ENCODE results near the gene ZBTB20. TPM values are rescaled to one million over a fixed set of nuclear protein-coding genes. Genes with fewer than 3 reads are reported as not detected.

Gene ZBTB20
- polyA plus RNA-seq, 3 donors: 1.3 to 3.2 (median 2.0) TPM

- Mint-ChIP-seq H3K27me3 (ENCODE audit: low read depth in 3 of 3) (no peaks in the 10 kb centered on the region), H3K4me1 (peaks cover 2% of the 10 kb centered on the region), H3K27ac (peak overlapping the region in 1 of 7 donors; percentile 12), H3K36me3 (no peaks in the 10 kb centered on the region), H3K9me3 (peaks cover 0 to 4% (median 0%) of the 10 kb centered on the region in 7 donors), H3K4me3 (no peak overlapping the region)
- TF ChIP-seq, protein P1, sequence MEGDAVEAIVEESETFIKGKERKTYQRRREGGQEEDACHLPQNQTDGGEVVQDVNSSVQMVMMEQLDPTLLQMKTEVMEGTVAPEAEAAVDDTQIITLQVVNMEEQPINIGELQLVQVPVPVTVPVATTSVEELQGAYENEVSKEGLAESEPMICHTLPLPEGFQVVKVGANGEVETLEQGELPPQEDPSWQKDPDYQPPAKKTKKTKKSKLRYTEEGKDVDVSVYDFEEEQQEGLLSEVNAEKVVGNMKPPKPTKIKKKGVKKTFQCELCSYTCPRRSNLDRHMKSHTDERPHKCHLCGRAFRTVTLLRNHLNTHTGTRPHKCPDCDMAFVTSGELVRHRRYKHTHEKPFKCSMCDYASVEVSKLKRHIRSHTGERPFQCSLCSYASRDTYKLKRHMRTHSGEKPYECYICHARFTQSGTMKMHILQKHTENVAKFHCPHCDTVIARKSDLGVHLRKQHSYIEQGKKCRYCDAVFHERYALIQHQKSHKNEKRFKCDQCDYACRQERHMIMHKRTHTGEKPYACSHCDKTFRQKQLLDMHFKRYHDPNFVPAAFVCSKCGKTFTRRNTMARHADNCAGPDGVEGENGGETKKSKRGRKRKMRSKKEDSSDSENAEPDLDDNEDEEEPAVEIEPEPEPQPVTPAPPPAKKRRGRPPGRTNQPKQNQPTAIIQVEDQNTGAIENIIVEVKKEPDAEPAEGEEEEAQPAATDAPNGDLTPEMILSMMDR (IDR thresholded peaks at IDR 0.05): no peak
- no peaks in the 10 kb centered on the region for H4K20me1 ChIP-seq (ENCODE audit: insufficient read depth, low read length)
- no peak overlapping the region for H3K4me3 ChIP-seq (replicated peaks in 1 of 3; ENCODE audit: low read depth in 2 of 3, low read length in 3 of 3)
- no peaks in the 10 kb centered on the region for H3K79me2 ChIP-seq (ENCODE audit: insufficient read depth, low read length)
- no peak overlapping the region for H3K4me2 ChIP-seq (replicated peaks; ENCODE audit: extremely low read depth, low read length, poor library complexity, severe bottlenecking)
- no peaks in the 10 kb centered on the region for H3K36me3 ChIP-seq (replicated peaks in 1 of 2; ENCODE audit: control insufficient read depth in 1 of 2, insufficient read depth in 2 of 2, low read length in 2 of 2)
- H3K27me3 ChIP-seq (ENCODE audit: control insufficient read depth in 2 of 2, insufficient read depth in 2 of 2, low read length in 2 of 2): no peaks in the 10 kb centered on the region
- intact Hi-C loops (cut with micrococcal nuclease): no loop called here
- H3K4me1 ChIP-seq (ENCODE audit: control insufficient read depth in 1 of 2, insufficient read depth in 2 of 2, low read length in 2 of 2): no peaks in the 10 kb centered on the region
- DNase-seq: no peak
- no peak overlapping the region for H3K27ac ChIP-seq (ENCODE audit: low read depth in 1 of 2, low read length in 2 of 2)
- H2AFZ ChIP-seq (ENCODE audit: insufficient read depth, low read depth, low read length, poor library complexity, severe bottlenecking): no peak overlapping the region
- H3K9me3 ChIP-seq (replicated peaks in 1 of 2; ENCODE audit: control insufficient read depth in 1 of 2, insufficient read depth in 1 of 2, low read length in 2 of 2): no peaks in the 10 kb centered on the region
- no peak overlapping the region for H3K9ac ChIP-seq (ENCODE audit: insufficient read depth, low read length, poor library complexity, severe bottlenecking)
- no CpG with 5 or more reads among the region's 1 CpG for WGBS (ENCODE audit: insufficient coverage)
Measured at GRCh38 chr3:115120597-115120996, 26.5 kb downstream of the ZBTB20 start.

GRCh38 chr3:115113367-115113766 is 33.7 kb downstream of the ZBTB20 start:
- peak in 1 of 3 donors; percentile 15 for DNase-seq
- H3K4me3 ChIP-seq (replicated peaks in 1 of 3; ENCODE audit: low read depth in 2 of 3, low read length in 3 of 3): no peak overlapping the region
- H3K4me3 Mint-ChIP-seq: no peak overlapping the region
- no peaks in the 10 kb centered on the region for H3K27me3 ChIP-seq (ENCODE audit: control insufficient read depth in 2 of 2, insufficient read depth in 2 of 2, low read length in 2 of 2)
- H3K27ac ChIP-seq (ENCODE audit: low read depth in 1 of 2, low read length in 2 of 2): no peak overlapping the region
- intact Hi-C loops (cut with micrococcal nuclease): no loop called here
- no peaks in the 10 kb centered on the region for H3K79me2 ChIP-seq (ENCODE audit: insufficient read depth, low read length)
- no peaks in the 10 kb centered on the region for H3K27me3 Mint-ChIP-seq (ENCODE audit: low read depth in 3 of 3)
- no peak overlapping the region for H2AFZ ChIP-seq (ENCODE audit: insufficient read depth, low read depth, low read length, poor library complexity, severe bottlenecking)
- peaks cover 7% of the 10 kb centered on the region for H3K4me1 Mint-ChIP-seq
- no CpG with 5 or more reads among the region's 1 CpG for WGBS (ENCODE audit: insufficient coverage)
- no peaks in the 10 kb centered on the region for H3K9me3 Mint-ChIP-seq
- TF ChIP-seq, protein P1 (IDR thresholded peaks at IDR 0.05): no peak
- no peaks in the 10 kb centered on the region for H3K9me3 ChIP-seq (replicated peaks in 1 of 2; ENCODE audit: control insufficient read depth in 1 of 2, insufficient read depth in 1 of 2, low read length in 2 of 2)
- peaks cover 3% of the 10 kb centered on the region in 2 donors for H3K4me1 ChIP-seq (ENCODE audit: control insufficient read depth in 1 of 2, insufficient read depth in 2 of 2, low read length in 2 of 2)
- H3K27ac Mint-ChIP-seq: peak overlapping the region in 1 of 7 donors; percentile 58
- no peak overlapping the region for H3K4me2 ChIP-seq (replicated peaks; ENCODE audit: extremely low read depth, low read length, poor library complexity, severe bottlenecking)
- H3K36me3 Mint-ChIP-seq: peaks cover 0 to 4% of the 10 kb centered on the region in 2 donors
- H3K36me3 ChIP-seq (replicated peaks in 1 of 2; ENCODE audit: control insufficient read depth in 1 of 2, insufficient read depth in 2 of 2, low read length in 2 of 2): peaks cover 0 to under 1% of the 10 kb centered on the region in 2 donors
- no peak overlapping the region for H3K9ac ChIP-seq (ENCODE audit: insufficient read depth, low read length, poor library complexity, severe bottlenecking)
- no peaks in the 10 kb centered on the region for H4K20me1 ChIP-seq (ENCODE audit: insufficient read depth, low read length)

Measured in CD14-positive monocyte (primary cell).